Karpas-422 (cell line): Measurements from ENCODE around the gene ANKRD23. TPM values are rescaled to one million over a fixed set of nuclear protein-coding genes. Genes with fewer than 3 reads are reported as not detected.
"Not testable (repeated sequence)": the region's sequence is repeated elsewhere in the genome, so short reads cannot be mapped to it uniquely, and the experiment has no call there.

ENCODE experiments used
- DNase-seq: peaks from one replicate; pipeline ENCODE4 v3.0.0-alpha.2; 2015
- H2AFZ ChIP-seq: fragments of 200-600 bp; sonication (generic); 2 replicates; pipeline ENCODE4 v1.6.1; 2014; ENCODE audit warnings: antibody characterized with exemption, low read length, mixed read lengths
- H3K27ac ChIP-seq: fragments of 200-600 bp; sonication (generic); 2 replicates; pipeline ENCODE4 v1.5.1; 2014; ENCODE audit warnings: mild to moderate bottlenecking, low read length, moderate library complexity
- H3K27me3 ChIP-seq: fragments of 200-600 bp; sonication (generic); 2 replicates; pipeline ENCODE4 v1.6.1; 2014; ENCODE audit warnings: low read length, mixed read lengths
- H3K36me3 ChIP-seq: fragments of 200-600 bp; sonication (generic); 2 replicates; pipeline ENCODE4 v1.6.1; 2014; ENCODE audit warnings: low read length, mixed read lengths; ENCODE audit not compliant: insufficient read depth
- H3K4me1 ChIP-seq: fragments of 200-600 bp; sonication (generic); 2 replicates; pipeline ENCODE4 v1.6.1; 2014; ENCODE audit warnings: mild to moderate bottlenecking, low read length, mixed read lengths
- H3K4me2 ChIP-seq: fragments of 200-600 bp; sonication (generic); 2 replicates; pipeline ENCODE4 v1.6.1; 2014; ENCODE audit warnings: low read length, low read depth, mild to moderate bottlenecking; ENCODE audit not compliant: poor library complexity, severe bottlenecking
- H3K4me3 ChIP-seq: fragments of 200-600 bp; sonication (generic); 2 replicates; pipeline ENCODE4 v1.5.1; 2014; ENCODE audit warnings: mild to moderate bottlenecking, antibody characterized with exemption, low read length, mixed read lengths
- H3K79me2 ChIP-seq: fragments of 200-600 bp; sonication (generic); 2 replicates; pipeline ENCODE4 v1.6.1; 2014; ENCODE audit warnings: mild to moderate bottlenecking, low read length, mixed read lengths
- H3K9ac ChIP-seq: fragments of 200-600 bp; sonication (generic); 2 replicates; pipeline ENCODE4 v1.6.0; 2014; ENCODE audit warnings: low read length
- H3K9me2 ChIP-seq: fragments of 200-600 bp; sonication (generic), shearing (Covaris generic); replicated peaks from 2 replicates; pipeline ENCODE4 v1.6.0; 2014; ENCODE audit warnings: mild to moderate bottlenecking, low read length, moderate library complexity; ENCODE audit not compliant: insufficient read depth
- H3K9me3 ChIP-seq: fragments of 300-700, 200-600 bp; sonication (generic); 2 replicates; pipeline ENCODE4 v1.6.1; 2014; ENCODE audit warnings: low read length, mixed read lengths
- H4K20me1 ChIP-seq: fragments of 200-600 bp; sonication (generic); 2 replicates; pipeline ENCODE4 v1.6.1; 2014; ENCODE audit warnings: mild to moderate bottlenecking, antibody characterized with exemption, low read length, low read depth; ENCODE audit not compliant: insufficient read depth
- total RNA-seq: library from RNA; depleted of rRNA; stranded (reverse); fragments of >200 nt; shearing (Covaris generic); gene quantifications from 2 replicates; pipeline ENCODE4 v1.2.3, GENCODE V29; 2014; ENCODE audit warnings: low replicate concordance

The ANKRD23 gene
- total RNA-seq, 1 experiment from 2014 or later, result 1.6 TPM

GRCh38 chr2:96807127-96807471 lies 36.7 kb downstream of the ANKRD23 start:
- Histone ChIP-seq H3K4me3 (no peak overlapping the region), H3K9me3 (no peaks in the 10 kb centered on the region), H3K9me2 (no peaks in the 10 kb centered on the region), H2AFZ (0 out of 2 replicates have a peak overlapping the region, but pooled peaks have one; percentile 62), H3K36me3 (no peaks in the 10 kb centered on the region), H3K4me2 (no peak overlapping the region), H3K27ac (no peak overlapping the region), H3K79me2 (no peaks in the 10 kb centered on the region), H4K20me1 (no peaks in the 10 kb centered on the region), H3K9ac (no peak overlapping the region), H3K27me3 (no peaks in the 10 kb centered on the region), H3K4me1 (peaks cover 18% of the 10 kb centered on the region)
- no peak for DNase-seq

GRCh38 chr2:96806468-96807126 lies 37.2 kb downstream of the ANKRD23 start:
- no peak overlapping the region for H3K27ac ChIP-seq
- no peaks in the 10 kb centered on the region for H3K36me3 ChIP-seq
- H4K20me1 ChIP-seq, result no peaks in the 10 kb centered on the region
- H3K9me2 ChIP-seq, result no peaks in the 10 kb centered on the region
- no peaks in the 10 kb centered on the region for H3K27me3 ChIP-seq
- 0 out of 2 replicates have a peak overlapping the region, but pooled peaks have one; percentile 62 for H2AFZ ChIP-seq
- peaks cover 13% of the 10 kb centered on the region for H3K4me1 ChIP-seq
- no peaks in the 10 kb centered on the region for H3K79me2 ChIP-seq
- H3K4me3 ChIP-seq, result no peak overlapping the region
- H3K9ac ChIP-seq, result no peak overlapping the region
- H3K4me2 ChIP-seq, result peak overlapping the region; percentile 37
- DNase-seq, result no peak
- H3K9me3 ChIP-seq, result no peaks in the 10 kb centered on the region

DNA sequence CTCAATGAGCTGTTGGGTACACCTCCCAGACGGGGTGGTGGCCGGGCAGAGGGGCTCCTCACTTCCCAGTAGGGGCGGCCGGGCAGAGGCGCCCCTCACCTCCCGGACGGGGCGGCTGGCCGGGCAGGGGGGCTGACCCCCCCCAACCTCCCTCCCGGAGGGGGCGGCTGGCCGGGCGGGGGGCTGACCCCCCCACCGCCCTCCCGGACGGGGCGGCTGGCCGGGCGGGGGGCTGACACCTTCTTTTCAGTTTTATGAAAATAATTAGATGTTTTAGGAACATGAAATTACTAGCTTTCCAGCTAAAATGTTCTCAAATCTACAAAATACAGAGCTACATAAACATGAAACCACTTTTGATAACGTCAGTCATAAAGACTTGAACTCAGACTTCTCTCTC lies 37.9 kb downstream of the ANKRD23 start:
- not testable (repeated sequence) for H2AFZ ChIP-seq, H4K20me1 ChIP-seq, H3K4me3 ChIP-seq, H3K27me3 ChIP-seq, H3K9me2 ChIP-seq, H3K9ac ChIP-seq, DNase-seq, H3K4me1 ChIP-seq, H3K79me2 ChIP-seq, H3K9me3 ChIP-seq, H3K36me3 ChIP-seq, H3K27ac ChIP-seq
- peak overlapping the region; percentile 37 for H3K4me2 ChIP-seq

DNA sequence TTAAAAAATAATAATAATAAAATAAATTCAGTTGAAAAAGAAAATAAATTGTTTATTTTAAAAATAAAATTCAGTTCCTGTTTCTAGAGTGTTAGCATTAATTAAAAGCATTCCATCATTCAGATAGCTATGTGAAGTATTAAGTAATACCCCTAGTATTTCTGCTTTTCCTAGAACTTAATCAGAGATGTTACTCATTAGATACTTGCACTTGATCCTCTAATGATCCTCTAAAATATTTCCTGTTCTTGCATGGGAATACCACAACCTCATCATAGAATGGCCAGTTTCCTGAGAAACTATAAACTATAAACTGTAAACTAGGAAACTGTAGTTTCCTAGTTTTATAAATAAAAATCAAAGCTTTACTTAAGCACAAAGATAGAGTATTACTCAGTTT lies 38.8 kb downstream of the ANKRD23 start:
- H3K9me3 ChIP-seq, result no peaks in the 10 kb centered on the region
- no peak overlapping the region for H3K4me3 ChIP-seq
- no peaks in the 10 kb centered on the region for H4K20me1 ChIP-seq
- H3K4me2 ChIP-seq, result no peak overlapping the region
- no peak overlapping the region for H3K27ac ChIP-seq
- H3K9ac ChIP-seq, result no peak overlapping the region
- no peaks in the 10 kb centered on the region for H3K27me3 ChIP-seq
- peaks cover 18% of the 10 kb centered on the region for H3K4me1 ChIP-seq
- H3K79me2 ChIP-seq, result no peaks in the 10 kb centered on the region
- DNase-seq, result no peak
- H3K9me2 ChIP-seq, result no peaks in the 10 kb centered on the region
- no peak overlapping the region for H2AFZ ChIP-seq
- H3K36me3 ChIP-seq, result no peaks in the 10 kb centered on the region

DNA sequence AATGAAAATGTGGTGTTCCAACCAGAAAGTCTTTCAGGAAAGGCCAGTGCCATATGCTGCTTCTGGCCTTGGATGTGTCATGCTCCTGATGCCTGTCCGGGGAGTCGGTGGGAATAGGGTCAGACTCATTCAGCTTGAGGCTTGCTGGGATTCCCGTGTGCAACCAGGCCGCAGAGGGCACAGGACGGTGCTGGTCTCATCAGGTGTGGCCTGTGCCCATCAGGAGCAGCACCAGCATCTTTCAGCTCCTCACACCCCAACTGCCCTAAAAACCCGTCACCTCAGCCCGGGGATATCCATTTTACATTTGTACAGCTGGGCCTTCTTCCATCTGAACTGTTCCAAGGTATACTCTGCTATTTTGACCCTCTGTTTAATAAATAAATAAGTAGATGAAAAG lies 41.1 kb downstream of the ANKRD23 start:
- Histone ChIP-seq H3K27ac (no peak overlapping the region), H3K4me2 (no peak overlapping the region), H3K27me3 (no peaks in the 10 kb centered on the region), H3K9ac (no peak overlapping the region), H2AFZ (no peak overlapping the region), H3K4me1 (peaks cover 18% of the 10 kb centered on the region), H3K36me3 (no peaks in the 10 kb centered on the region), H3K79me2 (no peaks in the 10 kb centered on the region), H3K9me3 (no peaks in the 10 kb centered on the region), H3K9me2 (no peaks in the 10 kb centered on the region), H4K20me1 (no peaks in the 10 kb centered on the region), H3K4me3 (no peak overlapping the region)
- no peak for DNase-seq

GRCh38 chr2:96801786-96802595 lies 41.8 kb downstream of the ANKRD23 start:
- Histone ChIP-seq H3K27me3 (no peaks in the 10 kb centered on the region), H3K4me3 (no peak overlapping the region), H3K4me1 (peaks cover 18% of the 10 kb centered on the region), H3K9me2 (no peaks in the 10 kb centered on the region), H2AFZ (no peak overlapping the region), H3K79me2 (no peaks in the 10 kb centered on the region), H3K9me3 (no peaks in the 10 kb centered on the region), H3K4me2 (no peak overlapping the region), H3K36me3 (no peaks in the 10 kb centered on the region), H4K20me1 (no peaks in the 10 kb centered on the region), H3K27ac (no peak overlapping the region), H3K9ac (no peak overlapping the region)
- no peak for DNase-seq

DNA sequence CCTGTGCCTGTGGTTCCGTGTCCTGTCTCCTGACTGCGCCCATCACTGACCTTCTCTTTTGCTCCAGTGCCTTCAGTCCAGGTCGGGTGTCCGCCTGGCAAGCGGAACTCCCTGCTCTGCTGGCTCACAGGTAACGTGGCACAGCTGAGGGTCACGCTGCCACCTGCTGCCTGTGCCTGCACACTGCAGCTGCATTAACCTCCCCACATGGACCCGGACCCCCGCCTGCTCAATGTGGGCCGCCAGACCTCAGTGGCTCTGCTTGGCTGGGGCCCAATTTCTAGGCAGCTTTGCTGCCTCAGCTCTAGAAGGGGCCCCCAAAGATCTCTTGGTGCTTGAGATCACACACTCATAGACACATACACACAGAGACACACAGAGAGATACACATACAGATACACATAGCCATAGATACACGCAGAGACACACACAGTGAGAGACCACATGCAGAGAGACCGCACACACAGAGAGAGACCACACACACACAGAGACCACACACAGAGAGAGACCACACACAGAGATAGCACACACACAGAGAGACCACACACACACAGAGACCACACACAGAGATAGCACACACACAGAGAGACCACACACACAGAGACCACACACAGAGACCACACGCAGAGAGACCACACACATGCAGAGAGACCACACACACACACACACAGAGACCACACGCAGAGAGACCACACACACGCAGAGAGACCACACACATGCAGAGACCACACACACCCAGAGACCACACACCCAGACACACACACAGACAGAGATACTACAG lies 42.6 kb downstream of the ANKRD23 start:
- H3K9me2 ChIP-seq, result no peaks in the 10 kb centered on the region
- H3K4me3 ChIP-seq, result peak overlapping the region; percentile 46; the same call in 1 of the 2 replicates
- peak; percentile 90 for DNase-seq
- H2AFZ ChIP-seq, result peak overlapping the region; percentile 77; the same call in 1 of the 2 replicates
- H3K9me3 ChIP-seq, result no peaks in the 10 kb centered on the region
- peaks cover 10% of the 10 kb centered on the region for H3K4me1 ChIP-seq
- no peaks in the 10 kb centered on the region for H3K79me2 ChIP-seq
- no peaks in the 10 kb centered on the region for H3K27me3 ChIP-seq
- H3K27ac ChIP-seq, result no peak overlapping the region
- peak overlapping the region; percentile 51 for H3K9ac ChIP-seq
- H3K4me2 ChIP-seq, result peak overlapping the region; percentile 58
- H3K36me3 ChIP-seq, result no peaks in the 10 kb centered on the region
- H4K20me1 ChIP-seq, result no peaks in the 10 kb centered on the region
